DOHH2 (cell line): ENCODE measurements around the gene WDR7.

Experiments used
- H3F3A ChIP-seq: fragments of 200-600 bp; sonication (generic), shearing (Covaris generic); 2 replicates; pipeline ENCODE4 v1.6.0; 2016; ENCODE audit warnings: antibody characterized with exemption, mild to moderate bottlenecking; ENCODE audit not compliant: control insufficient read depth, insufficient read depth
- H3K27ac ChIP-seq: fragments of 200-600 bp; sonication (generic); 2 replicates; pipeline ENCODE4 v1.5.1; 2014; ENCODE audit warnings: low read depth, mild to moderate bottlenecking, low read length, moderate library complexity
- H3K27me3 ChIP-seq: fragments of 200-600 bp; sonication (generic); 2 replicates; pipeline ENCODE4 v1.6.1; 2014; ENCODE audit warnings: mild to moderate bottlenecking, low read length, mixed read lengths; ENCODE audit not compliant: control insufficient read depth
- H3K36me3 ChIP-seq: fragments of 200-600 bp; sonication (generic); 2 replicates; pipeline ENCODE4 v1.6.1; 2014; ENCODE audit warnings: mild to moderate bottlenecking, low read length, moderate library complexity, mixed read lengths; ENCODE audit not compliant: control insufficient read depth
- H3K4me1 ChIP-seq: fragments of 200-600 bp; sonication (generic); 2 replicates; pipeline ENCODE4 v1.6.1; 2014; ENCODE audit warnings: mild to moderate bottlenecking, low read length, mixed read lengths; ENCODE audit not compliant: control insufficient read depth
- H3K4me2 ChIP-seq: fragments of 200-600 bp; sonication (generic); 2 replicates; pipeline ENCODE4 v1.6.0; 2014; ENCODE audit warnings: mild to moderate bottlenecking, low read length, moderate library complexity
- H3K4me3 ChIP-seq: fragments of 200-600 bp; sonication (generic); 2 replicates; pipeline ENCODE4 v1.5.1; 2014; ENCODE audit warnings: mild to moderate bottlenecking, low read length, mixed read lengths
- H3K79me2 ChIP-seq: fragments of 200-600 bp; sonication (generic); 2 replicates; pipeline ENCODE4 v1.6.1; 2014; ENCODE audit warnings: mild to moderate bottlenecking, low read length, mixed read lengths; ENCODE audit not compliant: control insufficient read depth
- H3K9me2 ChIP-seq: fragments of 200-600 bp; sonication (generic); replicated peaks from 2 replicates; pipeline ENCODE4 v1.6.1; 2014; ENCODE audit warnings: mild to moderate bottlenecking, low read length, mixed read lengths; ENCODE audit not compliant: control insufficient read depth
- H3K9me3 ChIP-seq: fragments of 200-600 bp; sonication (generic); 2 replicates; pipeline ENCODE4 v1.6.1; 2014; ENCODE audit warnings: antibody characterized with exemption, low read length, mixed read lengths; ENCODE audit not compliant: control insufficient read depth, insufficient read depth
- H4K20me1 ChIP-seq: fragments of 200-600 bp; sonication (generic); 2 replicates; pipeline ENCODE4 v1.6.0; 2014; ENCODE audit warnings: low read depth, mild to moderate bottlenecking, antibody characterized with exemption, low read length, moderate library complexity; ENCODE audit not compliant: control insufficient read depth, insufficient read depth
- CTCF ChIP-seq: fragments of 200-600 bp; sonication (generic); IDR thresholded peaks from one replicate; pipeline ENCODE4 v1.5.1; 2014; ENCODE audit warnings: antibody characterized with exemption, mild to moderate bottlenecking, low read depth, low read length; ENCODE audit not compliant: poor library complexity, severe bottlenecking
- EZH2phosphoT487 ChIP-seq: fragments of 200-600 bp; sonication (generic); IDR thresholded peaks from 2 replicates; pipeline ENCODE4 v1.6.1; 2017; ENCODE audit warnings: borderline replicate concordance, mild to moderate bottlenecking, antibody characterized with exemption, low read length, moderate library complexity, mixed read lengths

Gene WDR7

DNA sequence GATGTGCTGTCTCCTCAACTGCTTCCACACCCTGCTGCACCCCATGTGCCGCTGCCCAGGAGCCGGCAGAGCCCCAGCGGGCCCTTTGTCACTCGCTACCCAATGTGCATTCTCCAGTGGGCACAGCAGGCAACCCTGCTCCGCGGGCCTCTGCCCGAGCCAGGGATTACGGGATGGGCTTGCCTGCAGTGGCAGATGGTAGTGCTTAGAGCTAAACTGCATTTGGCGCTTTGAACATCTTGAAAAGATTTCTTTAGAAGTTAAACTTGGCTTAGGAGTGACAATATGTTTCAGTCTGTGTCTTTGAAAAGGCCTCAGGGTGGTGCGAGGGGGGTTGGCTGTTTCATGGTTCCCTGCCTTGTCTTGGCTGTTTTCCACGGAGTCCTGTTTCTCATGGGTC is 411.7 kb downstream of the WDR7 start:
- Histone ChIP-seq H4K20me1 (peaks cover 2% of the 10 kb centered on the region; the same call in 1 of the 2 replicates), H3F3A (no peaks in the 10 kb centered on the region), H3K4me1 (no peaks in the 10 kb centered on the region), H3K9me2 (no peaks in the 10 kb centered on the region), H3K4me3 (no peak overlapping the region), H3K79me2 (no peaks in the 10 kb centered on the region), H3K36me3 (no peaks in the 10 kb centered on the region), H3K4me2 (no peak overlapping the region), H3K27ac (no peak overlapping the region), H3K27me3 (peaks cover 47% of the 10 kb centered on the region), H3K9me3 (no peaks in the 10 kb centered on the region)
- no peak for TF ChIP-seq CTCF
- TF ChIP-seq EZH2phosphoT487: no peak

- no peaks in the 10 kb centered on the region for H3F3A ChIP-seq
- H3K4me1 ChIP-seq: no peaks in the 10 kb centered on the region
- H3K79me2 ChIP-seq: no peaks in the 10 kb centered on the region
- H3K4me3 ChIP-seq: no peak overlapping the region
- H3K9me2 ChIP-seq: no peaks in the 10 kb centered on the region
- no peaks in the 10 kb centered on the region for H3K9me3 ChIP-seq
- H3K36me3 ChIP-seq: no peaks in the 10 kb centered on the region
- no peak overlapping the region for H3K27ac ChIP-seq
- no peak overlapping the region for H3K4me2 ChIP-seq
- peaks cover 2% of the 10 kb centered on the region; the same call in 1 of the 2 replicates for H4K20me1 ChIP-seq
- H3K27me3 ChIP-seq: peaks cover 41% of the 10 kb centered on the region
- TF ChIP-seq CTCF: no peak
- TF ChIP-seq EZH2phosphoT487: no peak
Observed at GRCh38 chr18:57063601-57064103, 412.5 kb downstream of the WDR7 start.

DNA sequence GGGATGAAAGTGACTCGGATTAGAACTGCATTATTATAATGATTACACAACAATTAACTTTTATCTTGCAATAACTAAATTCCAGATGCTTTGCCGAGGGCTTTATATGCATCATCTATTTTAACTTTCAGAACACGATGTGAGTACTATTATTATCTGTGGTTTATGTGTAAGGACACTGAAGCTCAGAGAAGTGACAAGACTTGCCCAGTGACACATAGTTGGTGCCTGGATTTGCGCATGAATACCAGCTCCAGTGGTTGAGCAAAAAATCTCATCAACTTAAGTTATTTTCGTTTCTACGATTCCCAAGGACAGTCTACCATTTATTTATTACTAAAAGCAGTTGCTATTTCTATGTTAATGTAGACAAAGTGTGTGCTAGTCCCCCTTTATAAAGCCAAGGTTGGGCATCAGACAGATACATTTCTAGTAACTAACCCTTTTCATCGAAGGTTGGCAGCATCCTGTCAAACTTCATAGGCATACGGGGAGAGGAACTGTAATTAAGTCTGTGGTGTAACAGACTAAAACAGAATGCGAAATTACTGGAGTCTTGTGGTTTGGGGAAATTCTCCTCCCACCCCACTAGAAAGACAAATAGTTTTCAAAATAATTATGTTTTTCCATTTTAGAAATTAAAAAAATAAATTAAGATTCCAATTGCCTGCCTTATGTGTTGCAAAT is 422.5 kb downstream of the WDR7 start:
- H3K27me3 ChIP-seq: peaks cover 53% of the 10 kb centered on the region
- no peaks in the 10 kb centered on the region for H3F3A ChIP-seq
- no peaks in the 10 kb centered on the region for H3K9me2 ChIP-seq
- peaks cover 18% of the 10 kb centered on the region for H3K4me1 ChIP-seq
- peaks cover 22% of the 10 kb centered on the region; the same call in 1 of the 2 replicates for H4K20me1 ChIP-seq
- H3K36me3 ChIP-seq: no peaks in the 10 kb centered on the region
- no peak overlapping the region for H3K4me2 ChIP-seq
- no peak for TF ChIP-seq CTCF
- TF ChIP-seq EZH2phosphoT487: no peak
- no peaks in the 10 kb centered on the region for H3K79me2 ChIP-seq
- H3K27ac ChIP-seq: no peak overlapping the region
- no peaks in the 10 kb centered on the region for H3K9me3 ChIP-seq
- no peak overlapping the region for H3K4me3 ChIP-seq
